Measurements from ENCODE around the gene PIEZO2.

DNA sequence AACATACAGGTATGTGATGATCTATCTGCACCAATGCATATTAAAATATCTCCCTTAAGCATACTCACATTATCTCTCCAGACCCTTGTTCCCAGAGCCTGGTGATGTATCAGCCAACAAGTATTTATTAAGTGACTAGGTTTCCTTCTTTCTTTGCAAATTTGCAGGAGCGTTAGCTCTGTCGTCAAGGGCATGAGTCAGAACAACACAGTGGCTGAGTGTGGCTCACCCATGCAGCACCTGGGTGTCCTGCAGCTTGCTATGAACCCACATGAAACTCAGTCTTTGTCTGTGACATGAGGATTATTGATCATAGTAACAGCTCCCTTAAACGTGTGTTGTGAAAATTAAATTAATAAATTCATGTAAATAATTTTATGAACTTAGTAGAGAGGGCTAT is 96.6 kb downstream of the PIEZO2 start:
- TF ChIP-seq, protein P1, sequence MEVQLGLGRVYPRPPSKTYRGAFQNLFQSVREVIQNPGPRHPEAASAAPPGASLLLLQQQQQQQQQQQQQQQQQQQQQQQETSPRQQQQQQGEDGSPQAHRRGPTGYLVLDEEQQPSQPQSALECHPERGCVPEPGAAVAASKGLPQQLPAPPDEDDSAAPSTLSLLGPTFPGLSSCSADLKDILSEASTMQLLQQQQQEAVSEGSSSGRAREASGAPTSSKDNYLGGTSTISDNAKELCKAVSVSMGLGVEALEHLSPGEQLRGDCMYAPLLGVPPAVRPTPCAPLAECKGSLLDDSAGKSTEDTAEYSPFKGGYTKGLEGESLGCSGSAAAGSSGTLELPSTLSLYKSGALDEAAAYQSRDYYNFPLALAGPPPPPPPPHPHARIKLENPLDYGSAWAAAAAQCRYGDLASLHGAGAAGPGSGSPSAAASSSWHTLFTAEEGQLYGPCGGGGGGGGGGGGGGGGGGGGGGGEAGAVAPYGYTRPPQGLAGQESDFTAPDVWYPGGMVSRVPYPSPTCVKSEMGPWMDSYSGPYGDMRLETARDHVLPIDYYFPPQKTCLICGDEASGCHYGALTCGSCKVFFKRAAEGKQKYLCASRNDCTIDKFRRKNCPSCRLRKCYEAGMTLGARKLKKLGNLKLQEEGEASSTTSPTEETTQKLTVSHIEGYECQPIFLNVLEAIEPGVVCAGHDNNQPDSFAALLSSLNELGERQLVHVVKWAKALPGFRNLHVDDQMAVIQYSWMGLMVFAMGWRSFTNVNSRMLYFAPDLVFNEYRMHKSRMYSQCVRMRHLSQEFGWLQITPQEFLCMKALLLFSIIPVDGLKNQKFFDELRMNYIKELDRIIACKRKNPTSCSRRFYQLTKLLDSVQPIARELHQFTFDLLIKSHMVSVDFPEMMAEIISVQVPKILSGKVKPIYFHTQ (CRISPR knock-in tag; IDR thresholded peaks at IDR 0.05), result no peak
- TF ChIP-seq ESRRA (CRISPR knock-in tag; IDR thresholded peaks at IDR 0.05; ENCODE audit: borderline replicate concordance) (no peak), RELA (CRISPR knock-in tag; IDR thresholded peaks at IDR 0.05; ENCODE audit: borderline replicate concordance) (no peak), TEAD4 (CRISPR knock-in tag; IDR thresholded peaks at IDR 0.05) (no peak), NFE2L1 (CRISPR knock-in tag; IDR thresholded peaks at IDR 0.05) (no peak), ELF4 (CRISPR knock-in tag; IDR thresholded peaks at IDR 0.05; ENCODE audit: low read depth) (no peak), SMAD4 (CRISPR knock-in tag; IDR thresholded peaks at IDR 0.05) (no peak), NR2C2 (CRISPR knock-in tag; IDR thresholded peaks at IDR 0.05) (no peak)
- TF ChIP-seq, protein P2, sequence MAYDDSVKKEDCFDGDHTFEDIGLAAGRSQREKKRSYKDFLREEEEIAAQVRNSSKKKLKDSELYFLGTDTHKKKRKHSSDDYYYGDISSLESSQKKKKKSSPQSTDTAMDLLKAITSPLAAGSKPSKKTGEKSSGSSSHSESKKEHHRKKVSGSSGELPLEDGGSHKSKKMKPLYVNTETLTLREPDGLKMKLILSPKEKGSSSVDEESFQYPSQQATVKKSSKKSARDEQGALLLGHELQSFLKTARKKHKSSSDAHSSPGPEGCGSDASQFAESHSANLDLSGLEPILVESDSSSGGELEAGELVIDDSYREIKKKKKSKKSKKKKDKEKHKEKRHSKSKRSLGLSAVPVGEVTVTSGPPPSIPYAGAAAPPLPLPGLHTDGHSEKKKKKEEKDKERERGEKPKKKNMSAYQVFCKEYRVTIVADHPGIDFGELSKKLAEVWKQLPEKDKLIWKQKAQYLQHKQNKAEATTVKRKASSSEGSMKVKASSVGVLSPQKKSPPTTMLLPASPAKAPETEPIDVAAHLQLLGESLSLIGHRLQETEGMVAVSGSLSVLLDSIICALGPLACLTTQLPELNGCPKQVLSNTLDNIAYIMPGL (CRISPR knock-in tag; IDR thresholded peaks at IDR 0.05), result no peak
- TF ChIP-seq, protein P3, sequence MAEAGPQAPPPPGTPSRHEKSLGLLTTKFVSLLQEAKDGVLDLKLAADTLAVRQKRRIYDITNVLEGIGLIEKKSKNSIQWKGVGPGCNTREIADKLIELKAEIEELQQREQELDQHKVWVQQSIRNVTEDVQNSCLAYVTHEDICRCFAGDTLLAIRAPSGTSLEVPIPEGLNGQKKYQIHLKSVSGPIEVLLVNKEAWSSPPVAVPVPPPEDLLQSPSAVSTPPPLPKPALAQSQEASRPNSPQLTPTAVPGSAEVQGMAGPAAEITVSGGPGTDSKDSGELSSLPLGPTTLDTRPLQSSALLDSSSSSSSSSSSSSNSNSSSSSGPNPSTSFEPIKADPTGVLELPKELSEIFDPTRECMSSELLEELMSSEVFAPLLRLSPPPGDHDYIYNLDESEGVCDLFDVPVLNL (CRISPR knock-in tag; IDR thresholded peaks at IDR 0.05; ENCODE audit: borderline replicate concordance, low read depth), result no peak
- TF ChIP-seq, protein P4, sequence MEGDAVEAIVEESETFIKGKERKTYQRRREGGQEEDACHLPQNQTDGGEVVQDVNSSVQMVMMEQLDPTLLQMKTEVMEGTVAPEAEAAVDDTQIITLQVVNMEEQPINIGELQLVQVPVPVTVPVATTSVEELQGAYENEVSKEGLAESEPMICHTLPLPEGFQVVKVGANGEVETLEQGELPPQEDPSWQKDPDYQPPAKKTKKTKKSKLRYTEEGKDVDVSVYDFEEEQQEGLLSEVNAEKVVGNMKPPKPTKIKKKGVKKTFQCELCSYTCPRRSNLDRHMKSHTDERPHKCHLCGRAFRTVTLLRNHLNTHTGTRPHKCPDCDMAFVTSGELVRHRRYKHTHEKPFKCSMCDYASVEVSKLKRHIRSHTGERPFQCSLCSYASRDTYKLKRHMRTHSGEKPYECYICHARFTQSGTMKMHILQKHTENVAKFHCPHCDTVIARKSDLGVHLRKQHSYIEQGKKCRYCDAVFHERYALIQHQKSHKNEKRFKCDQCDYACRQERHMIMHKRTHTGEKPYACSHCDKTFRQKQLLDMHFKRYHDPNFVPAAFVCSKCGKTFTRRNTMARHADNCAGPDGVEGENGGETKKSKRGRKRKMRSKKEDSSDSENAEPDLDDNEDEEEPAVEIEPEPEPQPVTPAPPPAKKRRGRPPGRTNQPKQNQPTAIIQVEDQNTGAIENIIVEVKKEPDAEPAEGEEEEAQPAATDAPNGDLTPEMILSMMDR (IDR thresholded peaks at IDR 0.05), result no peak
- TF ChIP-seq, protein P5, sequence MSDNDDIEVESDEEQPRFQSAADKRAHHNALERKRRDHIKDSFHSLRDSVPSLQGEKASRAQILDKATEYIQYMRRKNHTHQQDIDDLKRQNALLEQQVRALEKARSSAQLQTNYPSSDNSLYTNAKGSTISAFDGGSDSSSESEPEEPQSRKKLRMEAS (CRISPR knock-in tag; IDR thresholded peaks at IDR 0.05), result no peak
- TF ChIP-seq, protein P6, sequence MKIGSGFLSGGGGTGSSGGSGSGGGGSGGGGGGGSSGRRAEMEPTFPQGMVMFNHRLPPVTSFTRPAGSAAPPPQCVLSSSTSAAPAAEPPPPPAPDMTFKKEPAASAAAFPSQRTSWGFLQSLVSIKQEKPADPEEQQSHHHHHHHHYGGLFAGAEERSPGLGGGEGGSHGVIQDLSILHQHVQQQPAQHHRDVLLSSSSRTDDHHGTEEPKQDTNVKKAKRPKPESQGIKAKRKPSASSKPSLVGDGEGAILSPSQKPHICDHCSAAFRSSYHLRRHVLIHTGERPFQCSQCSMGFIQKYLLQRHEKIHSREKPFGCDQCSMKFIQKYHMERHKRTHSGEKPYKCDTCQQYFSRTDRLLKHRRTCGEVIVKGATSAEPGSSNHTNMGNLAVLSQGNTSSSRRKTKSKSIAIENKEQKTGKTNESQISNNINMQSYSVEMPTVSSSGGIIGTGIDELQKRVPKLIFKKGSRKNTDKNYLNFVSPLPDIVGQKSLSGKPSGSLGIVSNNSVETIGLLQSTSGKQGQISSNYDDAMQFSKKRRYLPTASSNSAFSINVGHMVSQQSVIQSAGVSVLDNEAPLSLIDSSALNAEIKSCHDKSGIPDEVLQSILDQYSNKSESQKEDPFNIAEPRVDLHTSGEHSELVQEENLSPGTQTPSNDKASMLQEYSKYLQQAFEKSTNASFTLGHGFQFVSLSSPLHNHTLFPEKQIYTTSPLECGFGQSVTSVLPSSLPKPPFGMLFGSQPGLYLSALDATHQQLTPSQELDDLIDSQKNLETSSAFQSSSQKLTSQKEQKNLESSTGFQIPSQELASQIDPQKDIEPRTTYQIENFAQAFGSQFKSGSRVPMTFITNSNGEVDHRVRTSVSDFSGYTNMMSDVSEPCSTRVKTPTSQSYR (CRISPR knock-in tag; IDR thresholded peaks at IDR 0.05), result no peak
- TF ChIP-seq, protein P7, sequence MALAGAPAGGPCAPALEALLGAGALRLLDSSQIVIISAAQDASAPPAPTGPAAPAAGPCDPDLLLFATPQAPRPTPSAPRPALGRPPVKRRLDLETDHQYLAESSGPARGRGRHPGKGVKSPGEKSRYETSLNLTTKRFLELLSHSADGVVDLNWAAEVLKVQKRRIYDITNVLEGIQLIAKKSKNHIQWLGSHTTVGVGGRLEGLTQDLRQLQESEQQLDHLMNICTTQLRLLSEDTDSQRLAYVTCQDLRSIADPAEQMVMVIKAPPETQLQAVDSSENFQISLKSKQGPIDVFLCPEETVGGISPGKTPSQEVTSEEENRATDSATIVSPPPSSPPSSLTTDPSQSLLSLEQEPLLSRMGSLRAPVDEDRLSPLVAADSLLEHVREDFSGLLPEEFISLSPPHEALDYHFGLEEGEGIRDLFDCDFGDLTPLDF (CRISPR knock-in tag; IDR thresholded peaks at IDR 0.05), result no peak
